Colonic mucosa (tissue), 4 donors: Measurements from ENCODE around the gene RMI1. TPM values are rescaled to one million over a fixed set of nuclear protein-coding genes. Genes with fewer than 3 reads are reported as not detected.

Source experiments
- DNase-seq: peaks from one replicate; pipeline ENCODE4 v3.0.0-alpha.2; 2020
- H3K27ac ChIP-seq: fragments of 200-600 bp; one replicate; pipeline ENCODE4 v1.8.0; 2021
- H3K27me3 ChIP-seq: fragments of 200-600 bp; one replicate; pipeline ENCODE4 v1.8.0; 2021
- H3K36me3 ChIP-seq: fragments of 200-600 bp; one replicate; pipeline ENCODE4 v1.8.0; 2021
- H3K4me1 ChIP-seq: fragments of 200-600 bp; one replicate; pipeline ENCODE4 v1.8.0; 2021; ENCODE audit warnings: mild to moderate bottlenecking
- H3K4me3 ChIP-seq: fragments of 200-600 bp; one replicate; pipeline ENCODE4 v1.8.0; 2021
- H3K9ac ChIP-seq, 2 donors: one replicate each; pipeline ENCODE4 v1.7.0; 2013; ENCODE audit warnings: control low read depth in 2 of 2, low read depth in 2 of 2, low read length in 2 of 2
- H3K9me3 ChIP-seq: fragments of 200-600 bp; one replicate; pipeline ENCODE4 v1.8.0; 2021
- intact Hi-C: fragments of 100-400 bp; cut with DNase I; formaldehyde crosslinking; loops from one replicate; pipeline ENCODE4 v1.14.1; 2022
- total RNA-seq, 2 donors: library from RNA; stranded (reverse); fragmentation: NEBNext Ultra II Directional in 1 of 2; extraction: Animal tissue kit (Norgen Biotek cat#: 25700) in 1 of 2; gene quantifications; one replicate each; pipeline ENCODE4 v1.2.1, GENCODE V29; 2021
- TF ChIP-seq, protein P1 (sequence below): fragments of 200-600 bp; IDR thresholded peaks from one replicate; pipeline ENCODE4 v1.8.0; 2022; ENCODE audit warnings: antibody characterized with exemption, mild to moderate bottlenecking
- donor health status: healthy.
- donor health status: DM: no; HTN: no; CAD: no.
- donor health status: DM: no; HTN: no; CAD: no.

Gene RMI1
- total RNA-seq, 2 donors from 2014 or later = 9.6 to 16.9 TPM

DNA sequence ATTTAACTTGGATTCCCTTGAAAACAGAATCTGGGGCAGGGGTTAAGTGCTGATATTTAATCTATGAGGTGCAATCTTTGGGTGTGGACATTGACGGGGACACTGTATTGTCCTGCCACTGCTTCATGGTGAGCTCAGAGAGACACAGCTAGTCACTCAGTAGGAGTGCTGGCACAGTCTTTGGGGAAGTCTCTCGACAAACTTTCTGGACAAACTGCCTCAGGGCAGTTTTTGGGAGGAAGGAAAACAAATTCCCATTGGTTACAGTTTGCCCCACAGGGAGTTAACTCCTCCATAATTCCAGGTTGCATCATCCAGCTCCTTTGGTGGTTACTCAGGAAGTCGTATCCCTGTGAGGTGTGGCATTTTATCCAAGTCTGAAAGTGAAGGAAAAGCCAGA is 18.4 kb upstream of the RMI1 start:
- Histone ChIP-seq H3K36me3 (peaks cover 4% of the 10 kb centered on the region), H3K9me3 (no peaks in the 10 kb centered on the region), H3K9ac (peak overlapping the region in 1 of 2 donors; percentile 1), H3K27ac (peak overlapping the region; percentile 4), H3K27me3 (no peaks in the 10 kb centered on the region), H3K4me3 (no peak overlapping the region), H3K4me1 (peaks cover 3% of the 10 kb centered on the region)
- intact Hi-C loops = no loop called here
- TF ChIP-seq, protein P1, sequence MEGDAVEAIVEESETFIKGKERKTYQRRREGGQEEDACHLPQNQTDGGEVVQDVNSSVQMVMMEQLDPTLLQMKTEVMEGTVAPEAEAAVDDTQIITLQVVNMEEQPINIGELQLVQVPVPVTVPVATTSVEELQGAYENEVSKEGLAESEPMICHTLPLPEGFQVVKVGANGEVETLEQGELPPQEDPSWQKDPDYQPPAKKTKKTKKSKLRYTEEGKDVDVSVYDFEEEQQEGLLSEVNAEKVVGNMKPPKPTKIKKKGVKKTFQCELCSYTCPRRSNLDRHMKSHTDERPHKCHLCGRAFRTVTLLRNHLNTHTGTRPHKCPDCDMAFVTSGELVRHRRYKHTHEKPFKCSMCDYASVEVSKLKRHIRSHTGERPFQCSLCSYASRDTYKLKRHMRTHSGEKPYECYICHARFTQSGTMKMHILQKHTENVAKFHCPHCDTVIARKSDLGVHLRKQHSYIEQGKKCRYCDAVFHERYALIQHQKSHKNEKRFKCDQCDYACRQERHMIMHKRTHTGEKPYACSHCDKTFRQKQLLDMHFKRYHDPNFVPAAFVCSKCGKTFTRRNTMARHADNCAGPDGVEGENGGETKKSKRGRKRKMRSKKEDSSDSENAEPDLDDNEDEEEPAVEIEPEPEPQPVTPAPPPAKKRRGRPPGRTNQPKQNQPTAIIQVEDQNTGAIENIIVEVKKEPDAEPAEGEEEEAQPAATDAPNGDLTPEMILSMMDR = no peak
- DNase-seq = no peak

DNA sequence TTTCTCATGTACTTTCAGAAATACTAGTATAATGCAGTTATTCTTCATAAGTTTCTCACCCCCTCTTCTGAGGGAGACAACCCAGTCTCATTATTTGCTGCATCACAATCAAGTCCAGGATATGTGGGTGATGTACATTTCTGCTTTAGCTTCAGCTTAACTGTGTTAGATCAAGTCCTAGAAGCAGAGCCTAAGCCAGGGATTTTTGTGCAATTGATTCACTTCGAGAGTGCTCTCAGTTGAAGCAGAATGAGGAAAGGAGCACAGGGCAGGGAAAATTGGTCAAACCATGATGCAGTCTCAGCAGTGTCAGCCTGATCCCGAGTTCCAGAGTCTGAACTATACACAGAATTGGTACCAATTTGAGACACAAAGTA is 15.6 kb upstream of the RMI1 start:
- TF ChIP-seq, protein P1 = no peak
- Histone ChIP-seq H3K36me3 (peaks cover 9% of the 10 kb centered on the region), H3K27ac (no peak overlapping the region), H3K4me1 (peaks cover 3% of the 10 kb centered on the region), H3K27me3 (no peaks in the 10 kb centered on the region), H3K9me3 (no peaks in the 10 kb centered on the region), H3K9ac (no peak overlapping the region), H3K4me3 (no peak overlapping the region)
- no peak for DNase-seq
- intact Hi-C loops = no loop called here

DNA sequence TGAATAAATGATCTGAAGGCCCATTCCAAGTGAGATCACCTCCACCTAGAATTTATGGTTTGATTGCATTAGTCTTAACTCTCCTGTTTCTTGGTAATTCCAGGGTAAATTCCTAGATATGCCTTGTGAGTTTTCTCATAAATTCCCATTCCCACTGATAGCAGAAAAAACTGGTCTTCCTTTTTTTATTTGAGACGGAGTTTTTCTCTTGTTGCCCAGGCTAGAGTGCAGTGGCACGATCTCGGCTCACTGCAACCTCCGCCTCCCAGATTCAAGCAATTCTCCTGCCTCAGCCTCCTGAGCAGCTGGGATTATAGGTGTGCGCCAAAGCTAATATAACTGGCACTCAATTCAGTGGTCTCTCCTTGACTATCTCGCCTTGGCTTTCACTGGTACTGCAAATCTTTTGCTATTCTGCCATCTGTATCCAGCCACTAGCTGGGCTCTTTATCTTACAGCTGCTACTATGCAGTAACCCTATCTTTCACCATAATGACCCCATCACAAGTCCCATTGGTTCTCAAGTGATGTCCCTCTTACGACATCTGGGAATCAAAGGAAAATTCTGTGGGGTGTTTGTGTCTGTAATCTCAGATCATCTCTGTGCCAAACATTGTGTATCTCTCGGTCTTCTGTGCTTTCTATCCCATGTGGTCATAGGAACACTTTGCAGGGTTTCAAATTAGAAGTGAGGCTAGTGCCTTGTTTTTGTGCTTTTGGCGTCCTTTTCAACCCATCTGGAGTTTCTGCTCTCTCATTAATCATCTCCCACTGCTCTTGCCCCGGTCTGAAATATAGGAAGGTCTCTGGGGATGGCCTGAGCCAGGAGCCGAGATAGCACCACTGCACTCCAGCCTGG is 15.0 kb upstream of the RMI1 start:
- Histone ChIP-seq H3K27ac (no peak overlapping the region), H3K9ac (no peak overlapping the region), H3K4me1 (peaks cover 3% of the 10 kb centered on the region), H3K9me3 (no peaks in the 10 kb centered on the region), H3K4me3 (no peak overlapping the region), H3K27me3 (no peaks in the 10 kb centered on the region), H3K36me3 (peaks cover 10% of the 10 kb centered on the region)
- no peak for DNase-seq
- intact Hi-C loops = no loop called here
- TF ChIP-seq, protein P1 = no peak

GRCh38 chr9:83966209-83966582 is 14.4 kb upstream of the RMI1 start:
- intact Hi-C loops = no loop called here
- DNase-seq = no peak
- Histone ChIP-seq H3K36me3 (peaks cover 16% of the 10 kb centered on the region), H3K9me3 (no peaks in the 10 kb centered on the region), H3K4me3 (no peak overlapping the region), H3K27me3 (no peaks in the 10 kb centered on the region), H3K9ac (no peak overlapping the region), H3K4me1 (peaks cover 3% of the 10 kb centered on the region), H3K27ac (no peak overlapping the region)
- TF ChIP-seq, protein P1 = no peak

- intact Hi-C loops = no loop called here
- no peak overlapping the region for H3K4me3 ChIP-seq
- H3K9me3 ChIP-seq = no peaks in the 10 kb centered on the region
- no peak for DNase-seq
- H3K27me3 ChIP-seq = no peaks in the 10 kb centered on the region
- no peak overlapping the region for H3K27ac ChIP-seq
- H3K9ac ChIP-seq = no peak overlapping the region
- peaks cover 25% of the 10 kb centered on the region for H3K36me3 ChIP-seq
- TF ChIP-seq, protein P1 = no peak
- peaks cover 1% of the 10 kb centered on the region for H3K4me1 ChIP-seq
These were observed 13.5 kb upstream of the RMI1 start for GRCh38 chr9:83967073-83967472.
